Measurements from ENCODE around the gene GRIA1.

Gene GRIA1

GRCh38 chr5:153459051-153459743 lies 31.3 kb upstream of the GRIA1 start:
- no peaks in the 10 kb centered on the region for H3K9me2 ChIP-seq (replicated peaks; ENCODE audit: low read depth, low read length)
- no peak overlapping the region for H3K9ac ChIP-seq (ENCODE audit: low read depth, low read length, poor library complexity, severe bottlenecking)
- H3K36me3 ChIP-seq (ENCODE audit: insufficient read depth, low read length) = no peaks in the 10 kb centered on the region
- no peak overlapping the region for H3K4me3 ChIP-seq (ENCODE audit: low read length, poor library complexity, severe bottlenecking)
- no peaks in the 10 kb centered on the region for H3F3A ChIP-seq (ENCODE audit: low read depth)
- no peaks in the 10 kb centered on the region for H3K79me2 ChIP-seq (ENCODE audit: insufficient read depth, low read length)
- no peaks in the 10 kb centered on the region for H4K20me1 ChIP-seq (ENCODE audit: insufficient read depth, low read length, poor library complexity, severe bottlenecking)
- TF ChIP-seq EZH2phosphoT487 (IDR thresholded peaks at IDR 0.05; ENCODE audit: borderline replicate concordance) (no peak), CTCF (conservative IDR thresholded peaks at IDR 0.05; ENCODE audit: low read length) (no peak)
- no peak overlapping the region for H2AFZ ChIP-seq (ENCODE audit: low read length)
- no peaks in the 10 kb centered on the region for H3K9me3 ChIP-seq (ENCODE audit: insufficient read depth, low read depth, low read length)
- no peaks in the 10 kb centered on the region for H3K27me3 ChIP-seq (ENCODE audit: insufficient read depth, low read length, poor library complexity, severe bottlenecking)
- no peak overlapping the region for H3K4me2 ChIP-seq (ENCODE audit: low read depth, low read length, poor library complexity, severe bottlenecking)
- H3K4me1 ChIP-seq (ENCODE audit: insufficient read depth, low read length, poor library complexity, severe bottlenecking) = no peaks in the 10 kb centered on the region

- no peak overlapping the region for H3K9ac ChIP-seq (ENCODE audit: low read depth, low read length, poor library complexity, severe bottlenecking)
- no peak for TF ChIP-seq EZH2phosphoT487 (IDR thresholded peaks at IDR 0.05; ENCODE audit: borderline replicate concordance)
- no peak for TF ChIP-seq CTCF (conservative IDR thresholded peaks at IDR 0.05; ENCODE audit: low read length)
- no peaks in the 10 kb centered on the region for H3K79me2 ChIP-seq (ENCODE audit: insufficient read depth, low read length)
- no peaks in the 10 kb centered on the region for H3K36me3 ChIP-seq (ENCODE audit: insufficient read depth, low read length)
- no peaks in the 10 kb centered on the region for H3K9me3 ChIP-seq (ENCODE audit: insufficient read depth, low read depth, low read length)
- no peak overlapping the region for H3K4me2 ChIP-seq (ENCODE audit: low read depth, low read length, poor library complexity, severe bottlenecking)
- no peak overlapping the region for H2AFZ ChIP-seq (ENCODE audit: low read length)
- no peaks in the 10 kb centered on the region for H4K20me1 ChIP-seq (ENCODE audit: insufficient read depth, low read length, poor library complexity, severe bottlenecking)
- H3K4me1 ChIP-seq (ENCODE audit: insufficient read depth, low read length, poor library complexity, severe bottlenecking) = no peaks in the 10 kb centered on the region
- H3K27me3 ChIP-seq (ENCODE audit: insufficient read depth, low read length, poor library complexity, severe bottlenecking) = no peaks in the 10 kb centered on the region
- H3K9me2 ChIP-seq (replicated peaks; ENCODE audit: low read depth, low read length) = no peaks in the 10 kb centered on the region
- H3F3A ChIP-seq (ENCODE audit: low read depth) = no peaks in the 10 kb centered on the region
- no peak overlapping the region for H3K4me3 ChIP-seq (ENCODE audit: low read length, poor library complexity, severe bottlenecking)
Observed at GRCh38 chr5:153460421-153460820, 30.0 kb upstream of the GRIA1 start.

GRCh38 chr5:153461341-153461740 lies 29.1 kb upstream of the GRIA1 start:
- no peaks in the 10 kb centered on the region for H3F3A ChIP-seq (ENCODE audit: low read depth)
- no peak overlapping the region for H2AFZ ChIP-seq (ENCODE audit: low read length)
- H3K36me3 ChIP-seq (ENCODE audit: insufficient read depth, low read length) = no peaks in the 10 kb centered on the region
- H3K4me1 ChIP-seq (ENCODE audit: insufficient read depth, low read length, poor library complexity, severe bottlenecking) = no peaks in the 10 kb centered on the region
- H3K27me3 ChIP-seq (ENCODE audit: insufficient read depth, low read length, poor library complexity, severe bottlenecking) = no peaks in the 10 kb centered on the region
- H3K9ac ChIP-seq (ENCODE audit: low read depth, low read length, poor library complexity, severe bottlenecking) = no peak overlapping the region
- no peaks in the 10 kb centered on the region for H4K20me1 ChIP-seq (ENCODE audit: insufficient read depth, low read length, poor library complexity, severe bottlenecking)
- H3K9me3 ChIP-seq (ENCODE audit: insufficient read depth, low read depth, low read length) = no peaks in the 10 kb centered on the region
- no peaks in the 10 kb centered on the region for H3K9me2 ChIP-seq (replicated peaks; ENCODE audit: low read depth, low read length)
- H3K79me2 ChIP-seq (ENCODE audit: insufficient read depth, low read length) = no peaks in the 10 kb centered on the region
- TF ChIP-seq CTCF (conservative IDR thresholded peaks at IDR 0.05; ENCODE audit: low read length) = no peak
- no peak for TF ChIP-seq EZH2phosphoT487 (IDR thresholded peaks at IDR 0.05; ENCODE audit: borderline replicate concordance)
- H3K4me2 ChIP-seq (ENCODE audit: low read depth, low read length, poor library complexity, severe bottlenecking) = no peak overlapping the region
- no peak overlapping the region for H3K4me3 ChIP-seq (ENCODE audit: low read length, poor library complexity, severe bottlenecking)

Data from Loucy (cell line).